Regular cardiac myocyte (primary cell): Measurements from ENCODE around the gene HERC3. TPM values are rescaled to one million over a fixed set of nuclear protein-coding genes. Genes with fewer than 3 reads are reported as not detected.

Experiments
- total RNA-seq: library from RNA; depleted of rRNA; stranded (reverse); fragments of >200 nt; gene quantifications from 2 replicates; pipeline ENCODE4 v1.2.3, GENCODE V29; 2014

HERC3 gene
- total RNA-seq: 11.6 and 16.9 TPM in 2 replicates

GRCh38 chr4:88591787-88592599 is at the start of gene HERC3:
HERC3 (plus strand) TSS chr4:88592480; CDS start chr4:88605824, 13,344 bp downstream.

GRCh38 chr4:88697588-88698329 is 105.5 kb downstream of the HERC3 start, which contains the start of gene NAP1L5:
NAP1L5 (minus strand) TSS chr4:88697829; CDS start chr4:88697754, 75 bp downstream.

Other genes starting within 250 kb of the HERC3 start
- gene HERC6, start 213.6 kb upstream of the HERC3 start, total RNA-seq: 6.3 and 9.3 TPM in 2 replicates
- gene HERC5, start 135.4 kb upstream of the HERC3 start, total RNA-seq: 0.77 and 5.1 TPM in 2 replicates
- 45.7 and 80.9 TPM in 2 replicates for gene PYURF, start 68.7 kb upstream of the HERC3 start, total RNA-seq
- gene NAP1L5, start 105.3 kb downstream of the HERC3 start, total RNA-seq: 9.3 and 12.3 TPM in 2 replicates